NCI-H2029 treated with DMSO at 0.1 percent for 48 hours (cell line): ENCODE results near the gene LRP5.
A peak's percentile ranks its signal among the peaks of the same experiment; 100 is the strongest.
"Not testable (repeated sequence)": the region's sequence is repeated elsewhere in the genome, so short reads cannot be mapped to it uniquely, and the experiment has no call there.

Source experiments
- DNase-seq: peaks from one replicate; lab custom pipeline; 2025; lab: John Stamatoyannopoulos, UW

Gene LRP5

GRCh38 chr11:68469122-68469521 is 156.7 kb downstream of the LRP5 start:
- peak; percentile 26 for DNase-seq

- no peak for DNase-seq
Measured at GRCh38 chr11:68469642-68470041, 157.3 kb downstream of the LRP5 start.

GRCh38 chr11:68470304-68470811 is 158.0 kb downstream of the LRP5 start:
- peak; percentile 31 for DNase-seq

GRCh38 chr11:68471360-68472340 is 159.3 kb downstream of the LRP5 start:
- no peak for DNase-seq

DNA sequence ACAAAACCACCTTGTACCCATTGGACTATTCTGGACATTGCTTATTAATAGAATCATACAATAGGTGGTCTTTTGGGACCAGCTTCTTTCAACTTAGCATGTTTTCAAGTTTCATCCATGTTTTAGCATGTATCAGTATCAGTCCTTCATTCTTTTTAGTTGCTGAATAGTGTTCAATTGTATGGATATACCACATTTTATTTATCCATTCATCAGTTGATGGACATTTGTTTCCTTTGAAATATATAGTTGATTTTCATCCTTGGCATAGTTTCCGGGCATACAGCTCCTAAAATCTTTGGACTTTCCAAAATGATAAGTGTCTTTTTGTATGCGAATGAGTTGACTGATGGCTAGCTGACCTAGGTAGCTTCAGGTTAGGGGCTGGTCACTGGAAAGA is 160.4 kb downstream of the LRP5 start:
- DNase-seq = no peak

DNA sequence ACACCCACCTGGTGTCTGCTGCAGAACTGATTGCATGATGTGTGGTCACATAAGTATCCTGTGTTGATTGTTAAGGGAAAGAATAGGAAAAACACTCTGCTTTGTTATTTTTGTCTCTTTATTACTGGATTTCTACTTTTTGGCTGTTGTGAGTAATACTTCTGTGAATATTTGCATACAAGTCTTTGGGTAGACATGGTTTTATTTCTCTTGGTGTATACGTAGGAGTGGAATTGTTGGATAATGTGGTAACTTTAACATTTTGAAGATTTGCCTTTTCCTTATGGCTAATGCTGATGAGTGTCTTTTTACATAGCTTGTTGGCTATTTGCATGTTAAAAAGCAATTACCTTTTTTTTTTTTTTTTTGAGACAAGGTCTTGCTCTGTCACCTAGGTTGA is 161.3 kb downstream of the LRP5 start:
- DNase-seq = no peak

DNA sequence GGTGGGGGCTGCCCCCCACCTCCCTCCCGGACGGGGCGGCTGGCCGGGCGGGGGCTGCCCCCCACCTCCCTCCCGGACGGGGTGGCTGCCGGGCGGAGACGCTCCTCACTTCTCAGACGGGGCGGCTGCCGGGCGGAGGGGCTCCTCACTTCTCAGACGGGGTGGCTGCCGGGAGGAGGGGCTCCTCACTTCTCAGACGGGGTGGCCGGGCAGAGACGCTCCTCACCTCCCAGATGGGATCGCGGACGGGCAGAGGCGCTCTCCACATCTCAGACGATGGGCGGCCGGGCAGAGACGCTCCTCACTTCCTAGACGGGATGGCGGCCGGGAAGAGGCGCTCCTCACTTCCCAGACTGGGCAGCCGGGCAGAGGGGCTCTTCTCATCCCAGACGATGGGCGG is 163.2 kb downstream of the LRP5 start:
- not testable (repeated sequence) for DNase-seq

- no peak for DNase-seq
Measured at GRCh38 chr11:68479390-68479789, 167.0 kb downstream of the LRP5 start.

GRCh38 chr11:68480193-68480592 is 167.8 kb downstream of the LRP5 start:
- DNase-seq = no peak

GRCh38 chr11:68480852-68481510 is 168.6 kb downstream of the LRP5 start:
- DNase-seq = no peak

- DNase-seq = no peak
Measured at GRCh38 chr11:68481579-68482240, 169.3 kb downstream of the LRP5 start.

DNA sequence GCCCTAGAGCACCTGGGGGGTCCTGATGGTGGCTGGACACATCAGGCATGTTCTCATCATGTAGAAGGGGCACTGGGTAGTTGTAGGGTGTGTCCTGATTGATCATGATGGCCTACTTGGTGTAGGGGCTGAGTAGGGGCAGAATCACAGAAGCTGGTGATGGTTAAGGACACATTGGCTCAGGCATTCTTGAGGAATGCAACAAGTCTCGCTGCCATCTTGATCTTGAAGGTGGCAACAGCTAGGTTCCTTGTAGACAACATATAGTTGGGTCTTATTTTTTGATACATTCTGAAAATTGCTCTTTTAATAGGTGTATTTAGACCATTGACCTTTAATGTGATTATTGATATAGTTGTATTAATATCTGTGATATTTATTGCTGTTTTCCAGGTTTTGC is 176.2 kb downstream of the LRP5 start:
- no peak for DNase-seq

DNA sequence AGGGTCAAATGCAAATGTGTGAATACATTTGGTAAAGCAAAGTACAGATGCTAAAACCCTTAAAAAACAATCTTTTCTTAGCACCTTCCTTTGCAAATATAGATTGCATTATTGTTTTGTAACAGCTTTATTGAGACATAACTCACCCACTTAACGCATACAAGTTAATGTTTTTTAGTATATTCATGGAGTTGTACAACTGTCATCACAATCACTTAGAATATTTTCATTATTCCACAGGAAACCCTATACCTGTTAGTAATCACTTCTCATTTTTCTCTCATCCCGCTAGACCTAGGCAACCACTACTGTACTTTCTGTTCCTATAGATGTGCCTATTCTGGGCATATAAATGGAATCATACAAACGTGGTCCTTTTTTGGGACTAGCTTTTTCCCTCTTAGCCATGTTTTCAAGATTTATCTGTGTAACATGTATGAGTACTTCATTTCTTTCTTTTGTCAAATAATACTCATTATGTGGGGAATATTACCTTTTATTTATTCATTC is 182.9 kb downstream of the LRP5 start:
- no peak for DNase-seq

DNA sequence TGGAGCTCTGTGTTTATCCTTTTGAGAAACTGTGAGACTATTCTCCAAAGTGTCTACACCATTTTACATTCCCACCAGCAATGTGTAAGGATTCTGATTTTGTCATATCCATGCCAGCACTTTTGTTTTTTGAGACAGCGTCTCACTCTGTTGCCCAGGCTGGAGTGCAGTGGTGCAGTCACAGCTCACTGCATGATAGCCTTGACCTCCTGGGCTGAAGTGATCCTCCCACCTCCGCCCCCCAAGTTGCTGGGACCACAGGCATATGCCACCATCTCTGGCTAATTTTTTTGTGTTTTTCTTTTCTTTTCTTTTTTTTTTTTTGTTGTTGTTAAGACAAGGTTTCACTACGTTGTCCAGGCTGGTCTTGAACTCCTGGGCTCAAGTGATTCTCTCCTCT is 183.5 kb downstream of the LRP5 start:
- DNase-seq = no peak

DNA sequence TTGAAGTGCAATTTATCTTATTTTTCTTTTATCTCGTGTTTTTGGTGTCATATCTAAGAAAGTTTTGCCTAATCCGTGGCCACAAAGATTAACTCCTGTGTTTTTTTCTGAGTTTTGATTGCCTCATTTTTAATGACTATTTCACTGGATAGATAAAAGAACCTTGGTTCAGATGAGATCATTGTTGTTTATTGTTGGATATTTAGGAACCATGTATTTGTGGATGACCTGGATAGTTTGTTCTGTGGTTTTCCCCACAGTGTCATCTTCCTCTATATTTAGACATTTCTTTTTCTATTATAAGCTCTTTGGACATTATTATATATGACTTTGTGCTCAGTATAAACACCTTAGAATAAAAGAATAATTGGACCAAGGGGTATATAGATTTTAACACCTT is 185.4 kb downstream of the LRP5 start:
- no peak for DNase-seq

- peak; percentile 5 for DNase-seq
Measured at GRCh38 chr11:68498321-68498720, 185.9 kb downstream of the LRP5 start.
